ENCODE data around the gene ALCAM.

- TF ChIP-seq, protein P1, sequence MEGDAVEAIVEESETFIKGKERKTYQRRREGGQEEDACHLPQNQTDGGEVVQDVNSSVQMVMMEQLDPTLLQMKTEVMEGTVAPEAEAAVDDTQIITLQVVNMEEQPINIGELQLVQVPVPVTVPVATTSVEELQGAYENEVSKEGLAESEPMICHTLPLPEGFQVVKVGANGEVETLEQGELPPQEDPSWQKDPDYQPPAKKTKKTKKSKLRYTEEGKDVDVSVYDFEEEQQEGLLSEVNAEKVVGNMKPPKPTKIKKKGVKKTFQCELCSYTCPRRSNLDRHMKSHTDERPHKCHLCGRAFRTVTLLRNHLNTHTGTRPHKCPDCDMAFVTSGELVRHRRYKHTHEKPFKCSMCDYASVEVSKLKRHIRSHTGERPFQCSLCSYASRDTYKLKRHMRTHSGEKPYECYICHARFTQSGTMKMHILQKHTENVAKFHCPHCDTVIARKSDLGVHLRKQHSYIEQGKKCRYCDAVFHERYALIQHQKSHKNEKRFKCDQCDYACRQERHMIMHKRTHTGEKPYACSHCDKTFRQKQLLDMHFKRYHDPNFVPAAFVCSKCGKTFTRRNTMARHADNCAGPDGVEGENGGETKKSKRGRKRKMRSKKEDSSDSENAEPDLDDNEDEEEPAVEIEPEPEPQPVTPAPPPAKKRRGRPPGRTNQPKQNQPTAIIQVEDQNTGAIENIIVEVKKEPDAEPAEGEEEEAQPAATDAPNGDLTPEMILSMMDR (IDR thresholded peaks at IDR 0.05) = no peak
- TF ChIP-seq POLR2A (IDR thresholded peaks at IDR 0.05) = no peak
- TF ChIP-seq EP300 (IDR thresholded peaks at IDR 0.05; ENCODE audit: low read depth) = no peak
Measured at GRCh38 chr3:105414841-105415240, 48.1 kb downstream of the ALCAM start.

Measured in transverse colon (tissue), 3 donors.